Testis (tissue), 3 donors: ENCODE data around the gene OR8A1. TPM values are rescaled to one million over a fixed set of nuclear protein-coding genes. Genes with fewer than 3 reads are reported as not detected.

Experiments
- polyA plus RNA-seq: library from polyadenylated mRNA; stranded (reverse); fragments of 350-450 nt; fragmentation: Illumina TruSeq; extraction: RNeasy Lipid Tissue Mini Kit (QIAGEN cat#74804); gene quantifications from one replicate; pipeline ENCODE4 v1.2.3, GENCODE V29; 2014; ENCODE audit warnings: low read depth, low replicate concordance; ENCODE audit not compliant: insufficient read depth
- small RNA-seq, 2 donors: library from RNA; depleted of rRNA; stranded (forward); fragments of <200 nt; gene quantifications; one replicate each; pipeline ENCODE3, GENCODE V24; 2016
- total RNA-seq, 2 donors: library from RNA; depleted of rRNA; stranded (reverse); fragments of >200 nt; gene quantifications; one replicate each; pipeline ENCODE4 v1.2.3, GENCODE V29; 2016

The OR8A1 gene
- total and polyA plus RNA-seq, 3 donors from 2014 or later = 0.29 to 0.50 (median 0.31) TPM

Small RNA genes within 50 kb of the gene (small RNA-seq; reads per million reads assigned to genes)
- gene OR8A3P = 0 reads per million in 2 donors

Other genes with a start within 250 kb of the OR8A1 start
- not detected for gene OR8D2, start 249.8 kb upstream of the OR8A1 start, total RNA-seq
- not detected for gene OR8D2, start 249.8 kb upstream of the OR8A1 start, polyA plus RNA-seq
- gene OR8B2, start 185.5 kb upstream of the OR8A1 start, total RNA-seq = not detected
- 1.0 TPM for gene OR8B2, start 185.5 kb upstream of the OR8A1 start, polyA plus RNA-seq
- not detected for gene OR8B3, start 171.0 kb upstream of the OR8A1 start, total RNA-seq
- 0.53 TPM for gene OR8B3, start 171.0 kb upstream of the OR8A1 start, polyA plus RNA-seq
- not detected for gene OR8B4, start 145.1 kb upstream of the OR8A1 start, total RNA-seq
- not detected for gene OR8B4, start 145.1 kb upstream of the OR8A1 start, polyA plus RNA-seq
- gene OR8B8, start 124.3 kb upstream of the OR8A1 start, total RNA-seq = not detected
- not detected for gene OR8B8, start 124.3 kb upstream of the OR8A1 start, polyA plus RNA-seq
- gene OR8B12, start 26.3 kb upstream of the OR8A1 start, total RNA-seq = not detected
- not detected for gene OR8B12, start 26.3 kb upstream of the OR8A1 start, polyA plus RNA-seq
- gene PANX3, start 41.4 kb downstream of the OR8A1 start, total RNA-seq = under 1 TPM in 1 of 2 donors, not detected in 1; 0.43 TPM
- 0.18 TPM for gene PANX3, start 41.4 kb downstream of the OR8A1 start, polyA plus RNA-seq
- 10 to 100 TPM; 25.2 to 35.7 TPM for gene TBRG1, start 52.9 kb downstream of the OR8A1 start, total RNA-seq
- gene TBRG1, start 52.9 kb downstream of the OR8A1 start, polyA plus RNA-seq = 38.8 TPM
- gene SIAE, start 103.7 kb downstream of the OR8A1 start, total RNA-seq = 10 to 100 TPM; 14.5 to 16.1 TPM
- 15.3 TPM for gene SIAE, start 103.7 kb downstream of the OR8A1 start, polyA plus RNA-seq
- gene SPA17, start 103.9 kb downstream of the OR8A1 start, total RNA-seq = 100 to 1,000 TPM in 1 of 2 donors, 10 to 100 TPM in 1; 97.5 to 170 TPM
- 405 TPM for gene SPA17, start 103.9 kb downstream of the OR8A1 start, polyA plus RNA-seq
- 1 to 10 TPM; 3.0 to 5.5 TPM for gene NRGN, start 169.9 kb downstream of the OR8A1 start, total RNA-seq
- 10.4 TPM for gene NRGN, start 169.9 kb downstream of the OR8A1 start, polyA plus RNA-seq
- 1 to 10 TPM in 1 of 2 donors, under 1 TPM in 1; 0.74 to 1.3 TPM for gene VSIG2, start 182.3 kb downstream of the OR8A1 start, total RNA-seq
- 4.4 TPM for gene VSIG2, start 182.3 kb downstream of the OR8A1 start, polyA plus RNA-seq
- gene ESAM, start 192.3 kb downstream of the OR8A1 start, total RNA-seq = 10 to 100 TPM in 1 of 2 donors, 1 to 10 TPM in 1; 6.0 to 10.6 TPM
- 15.8 TPM for gene ESAM, start 192.3 kb downstream of the OR8A1 start, polyA plus RNA-seq
- gene MSANTD2, start 230.4 kb downstream of the OR8A1 start, total RNA-seq = 10 to 100 TPM; 11.3 to 19.1 TPM
- gene MSANTD2, start 230.4 kb downstream of the OR8A1 start, polyA plus RNA-seq = 7.4 TPM